Activated naive CD8-positive, alpha-beta T cell treated with anti-CD3 and anti-CD28 coated beads, Interleukin-2, amount 50 U/mL, for 24 hours (primary cell): ENCODE measurements around the gene JAK1.

Experiments used
- ATAC-seq: fragments of 150-1000 bp; cut with Tn5 transposase; one replicate; pipeline ENCODE4 v1.10.0; 2021
- DNase-seq: peaks from one replicate; pipeline ENCODE4 v3.0.0; 2021
- H3K27ac Mint-ChIP-seq: one replicate; pipeline ENCODE4 v1.8.0; 2021; ENCODE audit warnings: mild to moderate bottlenecking, mixed read lengths
- H3K27me3 Mint-ChIP-seq: one replicate; pipeline ENCODE4 v1.8.0; 2021; ENCODE audit warnings: mixed read lengths
- H3K36me3 Mint-ChIP-seq: one replicate; pipeline ENCODE4 v1.8.0; 2021; ENCODE audit warnings: low read depth, mixed read lengths
- H3K4me1 Mint-ChIP-seq: one replicate; pipeline ENCODE4 v1.8.0; 2021; ENCODE audit warnings: mixed read lengths
- H3K4me3 Mint-ChIP-seq: one replicate; pipeline ENCODE4 v1.8.0; 2021; ENCODE audit warnings: mild to moderate bottlenecking, moderate library complexity, mixed read lengths
- H3K9me3 Mint-ChIP-seq: one replicate; pipeline ENCODE4 v1.8.0; 2021; ENCODE audit warnings: mixed read lengths

Gene JAK1

DNA sequence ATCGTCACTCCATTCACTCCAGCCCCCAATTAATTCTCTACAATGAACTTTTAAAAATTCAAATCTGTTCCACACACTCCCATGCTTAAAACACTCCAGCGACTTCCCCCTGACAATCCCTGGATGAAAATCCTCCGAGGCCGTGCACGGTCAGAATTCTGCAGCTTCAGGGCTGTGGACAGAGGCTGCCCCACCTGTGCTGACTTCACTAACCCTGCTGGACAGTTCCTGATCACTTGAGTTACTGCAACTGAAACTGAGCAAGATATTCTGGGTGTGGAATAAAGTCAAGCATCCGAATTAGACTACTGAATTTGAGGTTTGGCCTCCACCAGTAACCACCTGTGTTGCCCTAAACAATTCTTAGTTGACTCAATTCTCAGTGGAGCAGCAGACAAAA, 1.0 kb upstream of the JAK1 start:
- no peaks in the 10 kb centered on the region for H3K36me3 Mint-ChIP-seq

DNA sequence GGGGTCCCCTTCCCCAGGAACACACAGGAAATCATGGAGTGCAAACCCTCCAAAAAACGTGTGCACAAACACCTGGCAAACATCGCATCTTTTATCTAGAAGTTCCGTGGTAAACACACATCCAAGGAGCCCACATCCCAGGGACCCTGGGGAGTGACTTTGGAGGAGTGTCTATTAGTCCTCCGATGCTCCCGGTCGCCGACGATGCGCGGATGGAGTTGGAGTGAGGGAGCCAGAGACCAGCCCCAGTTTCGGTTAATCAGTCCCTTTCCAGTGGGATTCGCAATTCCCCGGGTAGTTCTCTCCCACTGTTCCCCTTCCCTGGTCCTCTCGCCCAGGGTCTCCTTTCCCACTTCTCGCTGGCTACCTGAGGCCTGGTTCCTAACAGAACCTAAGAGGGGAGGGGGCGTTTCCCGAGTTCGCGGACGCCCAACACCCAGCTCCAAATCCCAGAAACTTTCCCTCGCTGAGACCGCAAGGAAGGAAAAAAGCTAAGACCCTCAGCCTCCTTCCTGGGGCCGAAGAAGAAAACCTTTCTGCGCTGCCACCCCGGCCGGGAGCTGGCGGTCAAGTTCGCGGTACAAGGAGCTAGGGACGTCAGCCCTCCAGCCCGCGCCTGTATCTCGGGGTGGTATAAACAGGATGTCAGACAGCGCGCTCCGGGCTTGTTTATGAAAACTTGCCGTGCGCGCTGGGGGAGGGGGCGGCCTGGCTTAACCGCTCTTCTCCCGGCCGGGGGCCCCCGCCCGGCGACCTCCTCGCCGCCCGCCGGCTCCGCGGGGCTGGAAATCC, 787 bp downstream of the JAK1 start:
- ATAC-seq (peak; percentile 43), DNase-seq (peak; percentile 69)
- Mint-ChIP-seq H3K27ac (peak overlapping the region; percentile 90), H3K4me3 (peak overlapping the region; percentile 88), H3K9me3 (no peaks in the 10 kb centered on the region), H3K4me1 (peaks cover 16% of the 10 kb centered on the region), H3K36me3 (no peaks in the 10 kb centered on the region), H3K27me3 (peaks cover 4% of the 10 kb centered on the region)

More for the DNA sequence above, 1.0 kb upstream of the JAK1 start:
- ATAC-seq, result no peak
- H3K4me1 Mint-ChIP-seq, result peaks cover 16% of the 10 kb centered on the region
- H3K4me3 Mint-ChIP-seq, result peak overlapping the region; percentile 84
- no peaks in the 10 kb centered on the region for H3K9me3 Mint-ChIP-seq
- DNase-seq, result no peak
- H3K27ac Mint-ChIP-seq, result no peak overlapping the region
- peaks cover 4% of the 10 kb centered on the region for H3K27me3 Mint-ChIP-seq

DNA sequence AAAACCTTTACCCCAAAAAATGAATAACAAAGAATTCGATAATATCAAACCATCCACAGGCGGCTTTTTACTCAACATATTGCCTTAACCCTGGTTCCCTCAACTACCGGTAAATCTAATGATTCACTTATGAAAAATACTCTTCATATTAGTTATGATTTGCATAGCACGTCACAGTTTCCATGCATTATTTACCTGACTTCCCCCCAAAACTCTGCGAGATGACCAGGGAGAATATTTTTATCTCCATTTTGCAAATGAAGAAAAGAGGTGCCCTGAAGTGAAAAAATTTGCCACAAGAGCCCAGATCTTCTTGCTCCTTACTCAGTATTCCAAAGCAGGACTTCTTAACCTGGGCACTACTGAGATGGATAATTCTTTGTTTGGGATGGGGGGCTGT, 2.9 kb downstream of the JAK1 start:
- Mint-ChIP-seq H3K36me3 (no peaks in the 10 kb centered on the region), H3K4me1 (peaks cover 16% of the 10 kb centered on the region), H3K4me3 (peak overlapping the region; percentile 88), H3K27me3 (peaks cover 4% of the 10 kb centered on the region), H3K9me3 (no peaks in the 10 kb centered on the region), H3K27ac (peak overlapping the region; percentile 90)
- ATAC-seq (no peak), DNase-seq (no peak)

DNA sequence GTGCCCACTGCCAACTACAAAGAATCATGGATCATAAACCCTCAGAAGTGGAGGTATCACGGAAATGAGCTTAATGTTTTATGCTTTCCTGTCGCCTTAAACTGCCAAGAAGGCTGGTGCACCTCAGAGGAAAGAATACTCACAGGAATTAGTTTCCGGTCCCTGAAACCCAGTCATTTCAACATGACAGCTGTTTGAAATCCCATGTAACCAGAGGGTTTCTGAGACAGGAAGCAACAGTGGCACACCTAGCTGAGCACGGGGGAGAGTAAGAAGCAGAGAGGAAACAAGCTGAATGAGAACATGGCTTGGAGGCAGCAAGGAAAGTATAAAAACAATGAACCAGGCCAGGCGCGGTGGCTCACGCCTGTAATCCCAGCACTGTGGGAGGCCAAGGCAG, 3.9 kb downstream of the JAK1 start:
- DNase-seq (no peak), ATAC-seq (no peak)
- Mint-ChIP-seq H3K27me3 (peaks cover 4% of the 10 kb centered on the region), H3K4me3 (peak overlapping the region; percentile 88), H3K27ac (peak overlapping the region; percentile 67), H3K4me1 (peaks cover 8% of the 10 kb centered on the region), H3K36me3 (no peaks in the 10 kb centered on the region), H3K9me3 (no peaks in the 10 kb centered on the region)

DNA sequence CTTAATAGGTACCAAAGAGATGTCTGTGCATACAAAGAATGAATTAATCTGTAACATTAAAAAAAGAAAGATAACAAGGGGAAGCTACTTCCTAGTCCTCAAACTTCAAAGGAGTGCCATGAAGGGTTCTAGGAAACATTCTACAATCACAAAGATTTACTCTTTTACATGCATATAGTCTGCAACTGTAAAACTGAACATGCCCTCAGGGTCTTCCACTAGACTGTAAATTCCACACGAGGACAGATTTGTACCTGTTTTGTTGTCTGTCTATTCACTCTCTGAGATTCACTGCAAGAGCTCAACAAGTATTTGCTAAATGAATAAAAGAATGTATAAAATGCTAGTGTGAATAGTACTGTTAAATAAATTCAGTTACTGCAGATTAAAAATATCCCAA, 4.4 kb downstream of the JAK1 start:
- H3K4me1 Mint-ChIP-seq, result peaks cover 2% of the 10 kb centered on the region
- H3K9me3 Mint-ChIP-seq, result no peaks in the 10 kb centered on the region
- no peaks in the 10 kb centered on the region for H3K36me3 Mint-ChIP-seq
- DNase-seq (no peak), ATAC-seq (no peak)
- peak overlapping the region; percentile 88 for H3K4me3 Mint-ChIP-seq
- no peaks in the 10 kb centered on the region for H3K27me3 Mint-ChIP-seq
- peak overlapping the region; percentile 67 for H3K27ac Mint-ChIP-seq

DNA sequence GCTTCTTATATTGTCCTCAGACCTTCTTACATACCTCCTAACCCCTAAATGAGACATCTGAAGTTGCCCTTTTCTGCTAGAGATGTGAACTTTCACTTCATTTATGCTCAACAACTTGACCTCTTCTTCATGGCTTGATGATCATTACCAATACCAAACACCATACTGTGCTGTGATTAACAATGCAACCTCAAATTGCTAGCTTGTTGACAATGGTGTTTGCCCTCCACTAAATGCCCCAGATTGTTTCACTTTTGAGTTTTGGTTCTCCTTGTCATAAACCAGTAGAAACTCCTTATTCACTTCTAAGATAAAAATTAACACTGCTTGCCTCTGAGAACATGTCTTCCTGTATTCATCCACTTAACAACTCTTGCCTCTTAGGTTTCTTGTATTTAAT, 5.6 kb downstream of the JAK1 start:
- Mint-ChIP-seq H3K27ac (peak overlapping the region; percentile 67), H3K27me3 (no peaks in the 10 kb centered on the region), H3K4me3 (peak overlapping the region; percentile 45), H3K4me1 (no peaks in the 10 kb centered on the region), H3K9me3 (no peaks in the 10 kb centered on the region), H3K36me3 (no peaks in the 10 kb centered on the region)
- DNase-seq, result no peak
- peak; percentile 60 for ATAC-seq

DNA sequence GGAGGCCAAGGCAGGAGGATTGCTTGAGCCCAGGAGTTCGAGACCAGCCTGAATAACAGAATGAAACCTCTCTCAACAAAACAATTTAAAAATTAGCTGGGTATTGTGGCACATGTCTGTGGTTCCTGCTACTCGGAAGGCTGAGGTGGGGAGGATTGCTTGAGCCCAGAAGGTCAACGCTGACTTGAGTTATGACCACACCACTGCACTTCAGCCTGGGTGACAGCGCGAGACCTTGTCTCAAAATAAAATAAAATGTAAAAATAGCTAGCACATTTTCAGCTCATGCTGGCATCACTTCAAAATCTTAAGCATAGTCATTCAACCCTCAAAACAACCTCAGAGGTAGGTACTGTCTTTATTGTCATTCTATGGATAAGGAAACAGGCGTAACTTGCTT, 6.4 kb downstream of the JAK1 start:
- no peaks in the 10 kb centered on the region for H3K4me1 Mint-ChIP-seq

DNA sequence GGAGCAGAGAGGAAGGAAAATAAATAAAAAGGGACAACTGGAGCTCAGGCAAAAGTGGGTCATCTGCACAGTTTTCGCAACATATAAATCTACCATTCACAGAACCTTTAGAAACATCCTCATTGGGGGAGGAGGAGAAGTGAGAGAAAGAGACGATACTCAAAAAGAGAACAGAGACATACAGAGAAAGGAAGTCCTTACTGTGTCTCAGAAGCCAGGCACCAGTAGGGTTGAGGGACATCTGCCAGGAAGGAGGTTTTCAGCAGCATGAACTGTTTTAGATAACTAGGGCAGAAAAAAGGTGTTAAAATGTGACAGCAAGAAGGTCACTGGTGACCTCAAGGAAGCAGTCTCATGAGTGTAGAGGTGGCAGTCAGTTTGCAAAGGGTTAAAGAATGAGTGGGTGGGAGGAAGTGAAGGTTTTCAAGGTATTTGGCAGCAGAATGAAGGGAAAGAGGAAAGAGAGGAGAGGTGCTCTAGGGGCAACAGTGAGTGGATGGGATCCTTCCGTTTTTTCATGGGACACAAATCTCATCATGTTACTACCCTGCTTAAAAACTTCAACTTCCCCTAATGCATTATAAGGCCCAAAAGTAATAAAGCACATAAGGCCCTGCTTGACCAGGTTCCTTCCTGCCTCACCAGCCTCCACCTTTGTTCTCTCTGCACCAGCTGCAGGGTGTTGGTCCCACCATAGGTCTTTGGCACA, 9.5 kb downstream of the JAK1 start:
- ATAC-seq, result peak; percentile 77
- no peaks in the 10 kb centered on the region for H3K9me3 Mint-ChIP-seq

More for the DNA sequence above, 6.4 kb downstream of the JAK1 start:
- DNase-seq (no peak), ATAC-seq (no peak)
- H3K27ac Mint-ChIP-seq, result peak overlapping the region; percentile 67
- H3K9me3 Mint-ChIP-seq, result no peaks in the 10 kb centered on the region
- H3K27me3 Mint-ChIP-seq, result no peaks in the 10 kb centered on the region
- H3K36me3 Mint-ChIP-seq, result no peaks in the 10 kb centered on the region
- peak overlapping the region; percentile 45 for H3K4me3 Mint-ChIP-seq

DNA sequence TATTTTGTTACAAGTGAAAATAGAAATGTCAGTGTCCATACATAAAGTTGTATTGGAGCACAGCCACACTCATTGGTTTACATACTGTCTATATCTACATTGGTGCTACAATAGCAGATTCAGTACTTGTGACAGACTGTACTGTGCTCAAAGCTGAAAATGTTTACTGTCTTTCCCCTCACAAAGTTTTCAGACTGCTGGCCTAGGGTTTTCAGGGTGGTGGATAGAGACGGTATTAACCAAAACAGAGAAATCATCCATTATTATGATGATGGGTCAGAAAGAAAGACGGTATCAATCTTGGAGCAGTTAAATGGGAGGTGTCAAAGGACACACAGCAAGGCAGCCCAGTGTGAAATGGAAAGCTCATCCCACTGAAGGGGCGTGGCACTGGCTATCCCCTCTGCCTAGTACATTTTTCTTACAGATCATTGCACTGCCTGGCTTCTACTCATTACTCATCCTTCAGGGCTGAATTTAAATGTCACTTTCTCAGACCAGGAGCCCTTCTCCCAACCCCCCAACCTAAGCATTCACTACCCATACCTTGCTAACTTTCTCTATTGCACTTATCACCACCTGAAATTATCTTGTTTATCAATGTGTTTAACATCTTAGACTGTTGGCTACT, 10.2 kb downstream of the JAK1 start:
- Mint-ChIP-seq H3K36me3 (peaks cover 1% of the 10 kb centered on the region), H3K27me3 (no peaks in the 10 kb centered on the region), H3K9me3 (no peaks in the 10 kb centered on the region), H3K27ac (no peak overlapping the region), H3K4me1 (peaks cover 28% of the 10 kb centered on the region), H3K4me3 (no peak overlapping the region)
- ATAC-seq (peak; percentile 64), DNase-seq (peak; percentile 45)

More for the DNA sequence above, 9.5 kb downstream of the JAK1 start:
- Mint-ChIP-seq H3K27me3 (no peaks in the 10 kb centered on the region), H3K4me3 (no peak overlapping the region), H3K36me3 (peaks cover 1% of the 10 kb centered on the region), H3K27ac (no peak overlapping the region), H3K4me1 (peaks cover 23% of the 10 kb centered on the region)
- peak; percentile 42 for DNase-seq

DNA sequence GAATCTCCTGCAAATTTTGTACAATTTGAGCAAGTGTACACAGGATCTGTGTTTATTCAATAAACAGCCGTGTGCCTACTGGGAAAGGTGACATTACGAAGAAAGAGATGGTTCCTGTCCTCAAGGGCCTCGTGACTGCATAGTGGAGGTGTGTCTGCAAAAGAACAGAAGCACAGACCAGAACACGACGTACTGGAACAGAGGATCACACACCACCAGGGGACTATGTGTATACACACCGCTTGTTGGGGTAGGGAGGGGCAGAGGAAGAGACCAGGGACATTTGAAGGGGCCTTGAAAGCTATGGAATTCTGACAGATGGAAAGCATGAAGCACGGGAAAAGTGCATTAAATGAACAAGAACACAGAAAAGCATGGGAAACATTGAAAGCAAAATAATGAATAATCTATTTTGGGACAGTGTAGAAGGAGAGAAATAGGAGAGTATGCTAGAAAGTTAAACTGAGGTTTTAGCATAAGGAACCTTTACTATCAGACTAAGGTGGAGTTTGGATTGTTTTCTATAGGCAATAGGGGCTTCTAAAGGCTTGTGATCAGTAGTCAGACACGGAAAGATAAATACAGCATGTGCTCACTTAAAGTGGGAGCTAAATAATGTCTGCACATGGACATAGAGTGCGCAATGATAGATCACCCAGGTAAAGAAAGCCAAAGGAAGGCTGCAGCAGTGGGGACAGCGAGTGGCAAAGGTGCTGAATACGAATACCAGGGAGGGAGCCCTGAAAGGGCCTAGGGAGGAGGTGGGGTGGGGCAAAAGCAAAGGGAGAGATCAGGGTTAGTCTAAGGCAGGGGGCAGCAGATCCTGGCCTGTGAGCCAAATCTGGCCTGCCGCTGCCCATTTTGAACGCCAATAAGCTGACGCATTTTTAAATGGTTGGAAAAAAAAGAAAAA, 11.0 kb downstream of the JAK1 start:
- ATAC-seq, result no peak
- DNase-seq, result no peak
- Mint-ChIP-seq H3K4me3 (no peak overlapping the region), H3K27ac (no peak overlapping the region), H3K9me3 (no peaks in the 10 kb centered on the region), H3K27me3 (no peaks in the 10 kb centered on the region), H3K36me3 (peaks cover 1% of the 10 kb centered on the region), H3K4me1 (peaks cover 36% of the 10 kb centered on the region)

DNA sequence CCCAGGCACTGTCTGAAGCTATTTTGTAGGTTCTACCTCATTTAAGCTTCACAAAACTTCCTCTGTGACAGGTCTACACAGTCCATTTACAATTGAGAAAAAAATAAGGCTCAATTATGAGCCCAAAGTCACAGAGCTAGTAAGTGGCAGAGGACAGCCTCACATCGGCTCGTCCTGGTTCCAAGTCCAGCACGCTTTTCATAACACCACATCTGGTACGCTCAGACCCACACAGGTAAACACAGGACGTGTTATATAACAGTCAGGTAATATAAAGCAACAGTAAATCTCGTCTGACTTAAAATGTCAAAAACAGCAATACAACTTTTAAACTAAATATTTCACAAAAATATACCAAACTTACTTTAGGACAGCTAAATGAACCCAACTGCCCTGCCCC, 13.1 kb downstream of the JAK1 start:
- Mint-ChIP-seq H3K4me1 (peaks cover 57% of the 10 kb centered on the region), H3K4me3 (no peak overlapping the region)

DNA sequence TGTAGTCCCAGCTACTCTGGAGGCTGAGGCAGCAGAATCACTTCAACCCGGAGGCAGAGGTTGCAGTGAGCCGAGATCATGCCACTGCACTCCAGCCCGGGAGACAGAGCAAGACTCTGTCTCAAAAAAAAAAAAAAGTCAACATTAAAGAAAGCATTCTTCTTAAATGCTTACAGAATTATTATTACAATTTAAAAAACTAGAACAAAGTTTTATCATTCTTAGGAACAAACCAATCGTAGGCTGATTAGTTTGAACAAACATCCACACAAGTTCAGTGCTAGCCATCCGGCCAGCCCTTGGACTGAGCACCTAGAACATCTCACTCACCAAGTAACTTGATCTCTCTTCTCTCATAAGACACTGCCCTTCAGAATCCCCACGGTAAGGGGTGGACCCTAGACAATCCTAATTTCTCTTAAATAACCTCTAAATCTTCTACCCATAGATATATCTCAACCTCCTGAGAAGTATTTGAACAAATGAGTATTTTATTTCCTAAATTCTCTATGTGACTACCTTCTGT, 16.0 kb downstream of the JAK1 start:
- DNase-seq (no peak), ATAC-seq (no peak)
- Mint-ChIP-seq H3K27me3 (no peaks in the 10 kb centered on the region), H3K27ac (peak overlapping the region; percentile 56), H3K9me3 (no peaks in the 10 kb centered on the region), H3K36me3 (peaks cover 1% of the 10 kb centered on the region), H3K4me1 (peaks cover 80% of the 10 kb centered on the region), H3K4me3 (no peak overlapping the region)

More for the DNA sequence above, 13.1 kb downstream of the JAK1 start:
- Mint-ChIP-seq H3K27me3 (no peaks in the 10 kb centered on the region), H3K36me3 (peaks cover 1% of the 10 kb centered on the region), H3K9me3 (no peaks in the 10 kb centered on the region), H3K27ac (no peak overlapping the region)
- no peak for DNase-seq
- no peak for ATAC-seq

DNA sequence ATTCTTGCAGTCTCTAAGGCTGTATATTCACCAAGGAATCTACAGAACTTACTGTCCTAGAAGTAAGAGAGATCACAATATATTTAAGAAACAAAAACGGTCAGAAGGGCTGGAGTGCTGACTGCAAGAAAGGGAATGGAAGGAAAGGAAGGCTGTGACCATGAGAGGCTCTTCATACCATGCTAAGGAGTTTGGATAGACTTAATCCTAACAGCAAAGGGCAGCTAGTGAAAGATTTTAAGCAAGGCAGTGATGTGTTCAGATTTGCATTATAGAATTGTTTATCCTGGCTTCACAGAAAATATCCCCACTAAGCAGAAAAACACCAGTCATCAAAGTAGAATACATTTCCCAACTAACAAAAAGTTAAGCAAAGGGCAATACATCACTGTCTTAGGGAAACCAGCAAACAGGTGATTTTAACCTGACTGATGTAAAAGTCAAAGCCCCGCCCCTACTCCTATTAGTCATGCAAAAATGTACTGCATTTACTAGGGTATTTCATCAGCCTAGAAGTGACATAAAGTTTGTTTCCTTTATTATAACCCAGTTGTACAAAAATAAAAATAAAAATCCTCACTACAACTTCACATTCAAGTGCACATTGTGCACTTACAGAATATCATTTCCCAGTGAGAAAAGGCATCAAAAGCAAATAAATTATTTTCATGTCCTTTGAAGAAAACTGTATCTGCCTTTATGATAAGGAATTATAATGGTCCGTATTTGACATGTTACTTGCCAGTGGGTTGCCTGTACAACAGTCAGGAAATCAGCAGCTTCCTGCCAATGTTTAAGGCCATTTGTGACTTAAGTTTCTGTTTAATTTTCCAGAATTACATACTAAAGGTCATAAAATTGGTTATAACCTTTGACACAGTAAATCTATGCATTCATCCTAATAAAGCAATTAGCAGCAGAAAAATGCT, 17.2 kb downstream of the JAK1 start:
- Mint-ChIP-seq H3K4me1 (peaks cover 84% of the 10 kb centered on the region), H3K36me3 (peaks cover 4% of the 10 kb centered on the region), H3K27me3 (no peaks in the 10 kb centered on the region), H3K27ac (peak overlapping the region; percentile 85), H3K9me3 (no peaks in the 10 kb centered on the region), H3K4me3 (peak overlapping the region; percentile 34)
- ATAC-seq (peak; percentile 86), DNase-seq (no peak)
